Endothelial cell of umbilical vein (primary cell): Measurements from ENCODE around the gene TPPP2. TPM values are rescaled to one million over a fixed set of nuclear protein-coding genes. Genes with fewer than 3 reads are reported as not detected.

ENCODE experiments used
- BruUV-seq: library from RNA; stranded (reverse); fragments of 400-500 nt; replicated peaks from 2 replicates; lab custom pipeline; 2021; lab: Mats Ljungman, UMichigan
- CTCF ChIA-PET: fragments of 300-600, 350-600 bp; sonication (Branson Sonifier 250); formaldehyde crosslinking; loops from one replicate; lab custom pipeline; 2021; ENCODE audit warnings: antibody characterized with exemption, inconsistent platforms; lab: Charles Lee
- POLR2A ChIA-PET: fragments of 300-600, 350-600 bp; sonication (Branson Sonifier 250); formaldehyde crosslinking; loops from one replicate; lab custom pipeline; 2021; ENCODE audit warnings: antibody characterized with exemption, inconsistent platforms; lab: Charles Lee
- DNase-seq: peaks from one replicate; pipeline ENCODE4 v3.0.0-alpha.2; 2011; ENCODE audit warnings: low read depth, low spot score
- FAIRE-seq: peaks from 2 replicates; lab custom pipeline; 2011; peaks lifted over from hg19 to GRCh38; lab: Jason Lieb, UNC
- H2AFZ ChIP-seq: 2 replicates; pipeline ENCODE4 v1.6.0; 2012; ENCODE audit warnings: low read depth, low read length, control low read depth, inconsistent platforms
- H3K27ac ChIP-seq: 2 replicates; pipeline ENCODE4 v1.5.1; 2011; ENCODE audit warnings: low read depth, mild to moderate bottlenecking, control low read depth, low read length, moderate library complexity; ENCODE audit not compliant: insufficient read depth
- H3K27me3 ChIP-seq, 2 experiments: 2 replicates each; pipeline versions ENCODE4 v1.6.0 to v1.6.1; 2011; ENCODE audit warnings: low read length in 2 of 2, mixed read lengths in 1 of 2; ENCODE audit not compliant: control insufficient read depth in 2 of 2, insufficient read depth in 2 of 2
- H3K36me3 ChIP-seq, 2 experiments: 2 replicates in 1 of 2; 3 replicates in 1 of 2; pipeline ENCODE4 v1.5.1; 2011; ENCODE audit warnings: low read length in 2 of 2, mild to moderate bottlenecking in 1 of 2, moderate library complexity in 1 of 2; ENCODE audit not compliant: control insufficient read depth in 2 of 2, insufficient read depth in 2 of 2; ENCODE audit errors: extremely low read depth in 1 of 2
- H3K4me1 ChIP-seq: 3 replicates; pipeline ENCODE4 v1.5.1; 2011; ENCODE audit warnings: mild to moderate bottlenecking, low read length; ENCODE audit not compliant: control insufficient read depth, insufficient read depth; ENCODE audit errors: extremely low read depth
- H3K4me2 ChIP-seq: 2 replicates; pipeline ENCODE4 v1.6.1; 2011; ENCODE audit warnings: low read length, control low read depth, mixed read lengths; ENCODE audit not compliant: insufficient read depth
- H3K4me3 ChIP-seq, 3 experiments: fragments of 200-600 bp in 1 of 3; sonication (generic), shearing (Covaris generic) in 1 of 3; replicated peaks in 1 of 3; 2 replicates each; pipeline ENCODE4 v1.5.1; 2011 to 2016; ENCODE audit warnings: control low read depth in 3 of 3, low read length in 3 of 3, mild to moderate bottlenecking in 2 of 3, inconsistent platforms in 1 of 3, low read depth in 1 of 3, moderate library complexity in 1 of 3; ENCODE audit not compliant: insufficient read depth in 1 of 3
- H3K79me2 ChIP-seq: 2 replicates; pipeline ENCODE4 v1.6.0; 2012; ENCODE audit warnings: low read length, inconsistent platforms; ENCODE audit not compliant: control insufficient read depth, insufficient read depth
- H3K9ac ChIP-seq: replicated peaks from 2 replicates; pipeline ENCODE3; 2011; ENCODE audit warnings: low read length, control low read depth; ENCODE audit not compliant: insufficient read depth; ENCODE audit errors: extremely low read depth
- H3K9me1 ChIP-seq: replicated peaks from 3 replicates; pipeline ENCODE4 v1.6.0; 2011; ENCODE audit warnings: mild to moderate bottlenecking, low read length; ENCODE audit not compliant: control insufficient read depth, insufficient read depth; ENCODE audit errors: extremely low read depth
- H3K9me3 ChIP-seq: replicated peaks from 2 replicates; pipeline ENCODE4 v1.5.1; 2012; ENCODE audit warnings: low read length, inconsistent platforms; ENCODE audit not compliant: control insufficient read depth, insufficient read depth
- H4K20me1 ChIP-seq: replicated peaks from 2 replicates; pipeline ENCODE3; 2011; ENCODE audit warnings: mild to moderate bottlenecking, low read length; ENCODE audit not compliant: control insufficient read depth, insufficient read depth; ENCODE audit errors: extremely low read depth
- CTCF ChIP-seq, 2 donors: IDR thresholded peaks; 1 replicate in 1 of 2; 2 replicates in 1 of 2; pipeline ENCODE4 v1.5.1; 2011; ENCODE audit warnings: low read length in 2 of 2, mild to moderate bottlenecking in 2 of 2, moderate library complexity in 2 of 2, control low read depth in 1 of 2, inconsistent platforms in 1 of 2, low read depth in 1 of 2; ENCODE audit not compliant: insufficient read depth in 1 of 2; ENCODE audit errors: extremely low read depth in 1 of 2
- EZH2 ChIP-seq: IDR thresholded peaks from 2 replicates; pipeline ENCODE4 v1.6.1; 2012; ENCODE audit warnings: borderline replicate concordance, low read depth, mild to moderate bottlenecking, moderate library complexity, low read length, inconsistent platforms; ENCODE audit not compliant: severe bottlenecking
- FOS ChIP-seq: IDR thresholded peaks from 2 replicates; pipeline ENCODE4 v1.6.1; 2011; ENCODE audit warnings: mild to moderate bottlenecking, low read length, moderate library complexity, borderline replicate concordance; ENCODE audit not compliant: insufficient read depth
- GATA2 ChIP-seq: IDR thresholded peaks from 2 replicates; pipeline ENCODE4 v1.7.0; 2011; ENCODE audit warnings: low read depth, mild to moderate bottlenecking, moderate library complexity, mixed read lengths, low read length; ENCODE audit not compliant: insufficient read length, insufficient read depth
- JUN ChIP-seq: IDR thresholded peaks from 2 replicates; pipeline ENCODE4 v1.6.1; 2011; ENCODE audit warnings: borderline replicate concordance, low read depth; ENCODE audit not compliant: insufficient read length, insufficient read depth
- MAX ChIP-seq: IDR thresholded peaks from 2 replicates; pipeline ENCODE4 v1.6.1; 2011; ENCODE audit not compliant: insufficient read depth, insufficient read length
- MYC ChIP-seq: IDR thresholded peaks from one replicate; pipeline ENCODE4 v1.6.1; 2011; ENCODE audit warnings: mild to moderate bottlenecking, low read depth, low read length
- POLR2A ChIP-seq: IDR thresholded peaks from 2 replicates; pipeline ENCODE4 v1.6.1; 2012; ENCODE audit warnings: low read depth, mild to moderate bottlenecking, control low read depth, low read length
- POLR2AphosphoS5 ChIP-seq: IDR thresholded peaks from 2 replicates; pipeline ENCODE4 v1.6.1; 2012; ENCODE audit warnings: low read depth, mild to moderate bottlenecking, control low read depth, low read length, moderate library complexity; ENCODE audit not compliant: insufficient read depth
- dilution Hi-C: fragments of 300-500 bp; cut with MboI; formaldehyde crosslinking; loops from one replicate; pipeline ENCODE4 v1.15.0; 2019; ENCODE audit warnings: low sequenced_read_pairs; ENCODE audit not compliant: extremely low pct_ligation_motif_present
- intact Hi-C: fragments of 100-400 bp; cut with micrococcal nuclease; formaldehyde crosslinking; loops from one replicate; pipeline ENCODE4 v1.10.0; 2022
- polyA plus RNA-seq, 4 experiments: library from polyadenylated mRNA; depleted of rRNA in 3 of 4; stranded (reverse) in 3 of 4; unstranded in 1 of 4; fragments of >200 nt; gene quantifications; 2 replicates each; pipeline versions ENCODE4 v1.2.1 to v1.2.3, GENCODE V29; 2011 to 2012; ENCODE audit warnings: missing spikeins in 1 of 4
- total RNA-seq: library from RNA; stranded (reverse); gene quantifications from 2 replicates; pipeline ENCODE4 v1.2.3, GENCODE V29; 2021

TPPP2 gene
- total and polyA plus RNA-seq, 2 donors (not counting 3 experiments of a cell fraction or from before 2014, with no cell fraction given), result not detected

GRCh38 chr14:21049271-21049673, 19.3 kb downstream of the TPPP2 start:
- Histone ChIP-seq H3K4me1 (no peaks in the 10 kb centered on the region), H3K9ac (no peak overlapping the region), H3K27me3 (peaks cover 24 to 25% of the 10 kb centered on the region in 2 experiments), H4K20me1 (no peaks in the 10 kb centered on the region), H3K9me3 (no peaks in the 10 kb centered on the region), H3K4me3 (no peak overlapping the region), H3K4me2 (no peak overlapping the region), H3K36me3 (no peaks in the 10 kb centered on the region), H2AFZ (no peak overlapping the region), H3K9me1 (no peaks in the 10 kb centered on the region), H3K27ac (no peak overlapping the region), H3K79me2 (no peaks in the 10 kb centered on the region)
- dilution Hi-C loops (no loop called here), intact Hi-C loops (no loop called here)
- no peak for DNase-seq
- CTCF ChIA-PET, result interaction anchor here (1.1 to 3.3 kb wide), 2 partner anchors 34 to 55 kb away, joined by 3 to 19 read pairs; no protein-coding TSS in a partner anchor
- no TSS peak for BruUV-seq
- POLR2A ChIA-PET, result no interaction called here
- no peak for FAIRE-seq
- TF ChIP-seq MYC (no peak), CTCF (IDR thresholded peaks at IDR 0.05; ENCODE audit: extremely low read depth in 1 of 2, insufficient read depth in 1 of 2, low read depth in 1 of 2, low read length in 2 of 2) (no peak), MAX (no peak), GATA2 (no peak), FOS (no peak), EZH2 (no peak), JUN (no peak), POLR2AphosphoS5 (no peak), POLR2A (no peak)
